EH (cell line): ENCODE data around the gene ASPG.
A peak's percentile ranks its signal among the peaks of the same experiment; 100 is the strongest.

ENCODE experiments used
- DNase-seq: peaks from one replicate; pipeline ENCODE4 v3.0.0-alpha.2; 2015; ENCODE audit warnings: low read depth

Gene ASPG

GRCh38 chr14:104093366-104094055, 8.0 kb downstream of the ASPG start:
- no peak for DNase-seq

GRCh38 chr14:104094056-104094708, 8.7 kb downstream of the ASPG start:
- no peak for DNase-seq

GRCh38 chr14:104094709-104095425, 9.4 kb downstream of the ASPG start:
- peak; percentile 32 for DNase-seq

GRCh38 chr14:104095426-104096310, 10.2 kb downstream of the ASPG start:
- no peak for DNase-seq

GRCh38 chr14:104096318-104096717, 10.8 kb downstream of the ASPG start:
- DNase-seq, result no peak

GRCh38 chr14:104096751-104097700, 11.5 kb downstream of the ASPG start:
- no peak for DNase-seq

GRCh38 chr14:104098272-104099095, 13.0 kb downstream of the ASPG start:
- no peak for DNase-seq

GRCh38 chr14:104099096-104100041, 13.9 kb downstream of the ASPG start:
- no peak for DNase-seq

- DNase-seq, result no peak
Measured at GRCh38 chr14:104100171-104101085, 14.9 kb downstream of the ASPG start.

GRCh38 chr14:104101086-104101621, 15.7 kb downstream of the ASPG start:
- DNase-seq, result no peak

GRCh38 chr14:104101651-104102281, 16.3 kb downstream of the ASPG start:
- DNase-seq, result no peak

- DNase-seq, result no peak
Measured at GRCh38 chr14:104102282-104102914, 16.9 kb downstream of the ASPG start.

GRCh38 chr14:104103061-104103445, 17.6 kb downstream of the ASPG start:
- DNase-seq, result no peak

GRCh38 chr14:104103446-104104075, 18.1 kb downstream of the ASPG start:
- DNase-seq, result no peak

GRCh38 chr14:104104076-104104901, 18.8 kb downstream of the ASPG start:
- no peak for DNase-seq
